ENCODE data around the gene IER3.
"Not testable (repeated sequence)": the region's sequence is repeated elsewhere in the genome, so short reads cannot be mapped to it uniquely, and the experiment has no call there.

Gene IER3

DNA sequence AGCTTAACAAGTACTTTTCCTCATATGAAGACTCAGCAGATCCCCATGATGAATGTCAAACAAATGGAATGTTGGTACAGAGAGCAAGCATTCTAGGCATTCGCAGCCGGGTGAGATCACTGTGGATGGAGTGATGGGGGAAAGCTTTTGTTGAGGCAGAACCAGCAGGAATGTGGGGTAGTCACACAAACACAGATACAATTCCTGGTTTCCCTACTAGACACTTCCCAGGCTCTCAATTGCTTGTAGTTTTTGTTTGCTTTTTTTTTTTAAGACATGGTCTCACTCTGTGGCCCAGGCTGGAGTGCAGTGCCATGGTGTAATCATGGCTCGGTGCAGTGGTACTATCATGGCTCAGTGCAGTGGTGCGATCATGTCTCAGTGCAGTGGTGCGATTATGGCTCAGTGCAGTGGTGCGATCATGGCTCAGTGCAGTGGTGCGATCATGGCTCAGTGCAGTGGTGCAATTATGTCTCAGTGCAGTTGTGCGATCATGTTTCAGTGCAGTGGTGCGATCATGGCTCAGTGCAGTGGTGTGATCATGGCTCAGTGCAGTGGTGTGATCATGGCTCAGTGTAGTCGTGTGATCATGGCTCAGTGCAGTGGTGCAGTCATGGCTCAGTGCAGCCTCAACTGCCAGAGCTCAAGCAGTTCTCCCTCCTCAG lies 15.4 kb upstream of the IER3 start:
- Histone ChIP-seq H3K4me3 (ENCODE audit: extremely low read depth, insufficient read depth, low read length, poor library complexity, severe bottlenecking) (no peak overlapping the region), H3K27ac (ENCODE audit: low read depth, low read length, severe bottlenecking) (peak overlapping the region; percentile 98), H3K36me3 (ENCODE audit: control insufficient read depth, insufficient read depth, low read length) (no peaks in the 10 kb centered on the region), H3K9me3 (ENCODE audit: control insufficient read depth, low read length) (no peaks in the 10 kb centered on the region), H3K4me1 (ENCODE audit: control insufficient read depth, insufficient read depth, low read length, poor library complexity, severe bottlenecking) (peaks cover 60% of the 10 kb centered on the region)
- 93 to 96% methylated on average over 8 of the region's 10 CpGs for WGBS, 2 experiments (ENCODE audit: insufficient coverage in 2 of 2)

DNA sequence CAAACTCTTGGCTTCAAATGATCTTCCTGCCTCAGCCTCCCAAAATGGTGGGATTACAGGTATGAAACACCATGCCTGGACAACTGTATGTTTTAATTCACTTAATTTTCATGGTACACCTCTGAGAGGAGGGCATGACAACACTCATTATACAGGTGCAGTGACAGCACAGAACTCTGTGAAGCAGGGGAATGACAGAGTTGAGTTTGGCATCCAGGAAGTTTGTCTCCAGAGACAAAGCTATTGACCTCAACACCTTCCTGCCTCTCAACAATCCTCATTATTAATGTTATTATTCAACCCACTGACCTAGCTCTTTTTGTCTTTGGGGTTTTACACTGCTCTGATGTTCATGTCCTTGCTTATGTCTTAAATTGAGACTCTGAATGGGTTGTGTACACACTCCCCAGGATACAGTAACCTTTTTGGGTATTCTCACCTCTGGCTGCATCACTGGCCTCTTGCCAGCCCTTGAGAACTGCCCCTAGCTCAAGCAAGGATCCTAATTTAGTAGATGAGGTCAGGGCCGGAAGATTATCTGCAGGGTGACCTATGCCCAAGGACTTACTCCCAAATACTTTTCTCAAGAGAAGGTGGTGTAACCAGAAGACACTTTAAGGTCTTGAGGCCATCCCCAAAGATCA lies 13.0 kb upstream of the IER3 start:
- WGBS, 2 experiments (ENCODE audit: insufficient coverage in 2 of 2), result 83 to 100% methylated on average over 1 of the region's 1 CpG
- no peak overlapping the region for H3K27ac ChIP-seq (ENCODE audit: low read depth, low read length, severe bottlenecking)
- H3K4me3 ChIP-seq (ENCODE audit: extremely low read depth, insufficient read depth, low read length, poor library complexity, severe bottlenecking), result no peak overlapping the region

DNA sequence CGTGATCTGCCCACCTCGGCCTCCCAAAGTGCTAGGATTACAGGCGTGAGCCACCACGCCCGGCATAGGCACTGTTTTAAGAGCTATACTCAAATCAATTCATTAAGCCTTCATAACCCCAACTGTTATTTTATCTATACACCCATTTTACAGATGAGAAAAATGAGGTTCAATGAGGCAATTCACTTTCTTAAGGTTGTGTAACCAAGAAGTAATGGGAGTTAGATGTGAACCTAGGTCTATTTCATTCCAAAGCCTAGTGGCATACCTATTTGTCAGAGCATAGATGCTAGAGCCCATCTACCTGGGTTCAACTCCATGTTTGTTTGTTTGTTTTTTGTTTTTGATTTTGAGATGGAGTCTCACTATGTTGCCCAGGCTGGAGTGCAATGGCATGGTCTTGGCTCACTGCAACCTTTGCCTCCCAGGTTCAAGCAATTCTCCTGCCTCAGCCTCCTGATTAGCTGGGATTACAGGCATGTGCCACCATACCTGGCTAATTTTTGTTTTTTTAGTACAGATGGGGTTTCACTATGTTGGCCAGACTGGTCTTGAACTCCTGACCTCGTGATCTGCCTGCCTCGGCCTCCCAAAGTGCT lies 12.2 kb upstream of the IER3 start:
- H3K4me1 ChIP-seq (ENCODE audit: control insufficient read depth, insufficient read depth, low read length, poor library complexity, severe bottlenecking), result peaks cover 52% of the 10 kb centered on the region
- not testable (repeated sequence) for H3K27ac ChIP-seq (ENCODE audit: low read depth, low read length, severe bottlenecking); H3K9me3 ChIP-seq (ENCODE audit: control insufficient read depth, low read length); H3K4me3 ChIP-seq (ENCODE audit: extremely low read depth, insufficient read depth, low read length, poor library complexity, severe bottlenecking); H3K36me3 ChIP-seq (ENCODE audit: control insufficient read depth, insufficient read depth, low read length)
- 100% methylated on average over 3 to 4 of the region's 7 CpGs for WGBS, 2 experiments (ENCODE audit: insufficient coverage in 2 of 2)

More for the DNA sequence above, 13.0 kb upstream of the IER3 start:
- Histone ChIP-seq H3K9me3 (ENCODE audit: control insufficient read depth, low read length) (no peaks in the 10 kb centered on the region), H3K36me3 (ENCODE audit: control insufficient read depth, insufficient read depth, low read length) (no peaks in the 10 kb centered on the region), H3K4me1 (ENCODE audit: control insufficient read depth, insufficient read depth, low read length, poor library complexity, severe bottlenecking) (peaks cover 49% of the 10 kb centered on the region)

DNA sequence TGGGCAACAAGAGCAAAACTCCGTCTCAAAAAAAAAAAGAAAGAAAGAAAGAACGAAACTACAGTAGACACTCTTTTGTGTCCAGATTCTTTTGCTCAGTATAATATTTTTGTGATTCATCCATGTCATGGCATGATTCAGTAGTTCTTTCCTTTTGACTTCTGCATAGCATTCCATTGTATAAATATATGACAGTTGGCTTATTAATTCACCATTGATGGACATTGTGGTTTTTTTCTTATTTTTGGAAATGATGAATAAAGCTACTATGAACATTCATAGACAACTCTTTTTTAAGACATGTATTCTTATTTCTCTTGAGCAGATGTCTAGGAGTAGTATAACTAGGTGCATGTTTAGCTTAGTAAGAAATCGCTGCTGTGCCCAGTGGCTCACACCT lies 10.3 kb upstream of the IER3 start:
- H3K4me1 ChIP-seq (ENCODE audit: control insufficient read depth, insufficient read depth, low read length, poor library complexity, severe bottlenecking), result peaks cover 37% of the 10 kb centered on the region
- WGBS, 2 experiments (ENCODE audit: insufficient coverage in 2 of 2), result 100% methylated on average over 1 to 2 of the region's 3 CpGs
- no peak overlapping the region for H3K27ac ChIP-seq (ENCODE audit: low read depth, low read length, severe bottlenecking)
- H3K36me3 ChIP-seq (ENCODE audit: control insufficient read depth, insufficient read depth, low read length), result no peaks in the 10 kb centered on the region
- no peaks in the 10 kb centered on the region for H3K9me3 ChIP-seq (ENCODE audit: control insufficient read depth, low read length)
- no peak overlapping the region for H3K4me3 ChIP-seq (ENCODE audit: extremely low read depth, insufficient read depth, low read length, poor library complexity, severe bottlenecking)

DNA sequence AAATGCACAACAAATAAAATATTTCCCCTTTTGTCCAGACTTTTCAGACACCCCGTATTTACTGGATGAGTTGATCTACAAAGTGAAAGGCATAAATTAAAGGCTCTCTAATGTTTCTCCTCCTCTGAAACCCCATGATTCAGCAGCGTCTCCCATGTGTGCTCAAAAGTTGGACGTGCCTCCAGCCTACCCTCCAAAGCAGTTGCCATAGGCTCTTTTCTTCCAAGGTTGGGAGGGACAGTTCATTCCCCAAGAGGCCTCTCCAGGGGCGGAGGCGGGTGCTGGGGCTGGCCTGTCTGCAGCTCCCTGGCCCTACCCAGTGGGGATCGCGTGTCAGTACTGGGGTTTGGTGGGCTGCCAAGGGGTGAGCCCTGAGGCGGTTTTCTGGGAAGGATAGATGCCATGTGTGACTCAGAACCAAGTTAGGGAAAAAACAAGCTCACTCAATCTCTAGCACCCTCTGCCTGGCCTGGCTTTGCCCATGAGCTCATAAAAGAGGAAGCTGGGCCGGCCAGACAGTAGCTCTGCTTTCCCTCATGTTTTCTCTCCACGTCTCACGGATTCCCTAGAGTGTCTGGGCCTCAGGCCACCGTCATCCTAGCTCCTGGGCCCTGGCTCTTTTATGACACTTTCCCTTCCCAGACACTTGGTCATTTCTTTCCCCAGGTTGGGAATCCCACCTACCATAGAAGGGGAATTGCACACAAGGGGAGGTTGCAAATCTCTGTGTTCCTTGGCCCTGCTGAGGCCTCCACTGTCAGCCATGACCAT lies 8.0 kb upstream of the IER3 start:
- Histone ChIP-seq H3K4me1 (ENCODE audit: control insufficient read depth, insufficient read depth, low read length, poor library complexity, severe bottlenecking) (peaks cover 41% of the 10 kb centered on the region), H3K4me3 (ENCODE audit: extremely low read depth, insufficient read depth, low read length, poor library complexity, severe bottlenecking) (no peak overlapping the region), H3K27ac (ENCODE audit: low read depth, low read length, severe bottlenecking) (peak overlapping the region; percentile 87), H3K9me3 (ENCODE audit: control insufficient read depth, low read length) (no peaks in the 10 kb centered on the region), H3K36me3 (ENCODE audit: control insufficient read depth, insufficient read depth, low read length) (no peaks in the 10 kb centered on the region)
- 87 to 89% methylated on average over 10 to 12 of the region's 12 CpGs for WGBS, 2 experiments (ENCODE audit: insufficient coverage in 2 of 2)

DNA sequence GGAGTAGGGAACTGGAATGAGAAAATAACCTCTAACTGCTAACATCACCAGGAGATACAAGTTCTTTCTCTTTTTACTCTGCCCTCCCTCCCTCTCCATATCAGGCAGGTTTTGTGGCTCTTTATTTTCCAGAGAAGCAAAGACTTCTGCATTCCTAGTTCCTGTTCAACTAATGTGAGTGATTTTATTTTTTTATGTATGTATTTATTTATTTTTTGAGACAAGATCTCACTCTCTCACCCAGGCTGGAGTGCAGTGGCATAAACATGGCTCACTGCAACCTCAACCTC lies 6.0 kb upstream of the IER3 start:
- no peak overlapping the region for H3K4me3 ChIP-seq (ENCODE audit: extremely low read depth, insufficient read depth, low read length, poor library complexity, severe bottlenecking)
- no peak overlapping the region for H3K27ac ChIP-seq (ENCODE audit: low read depth, low read length, severe bottlenecking)
- H3K9me3 ChIP-seq (ENCODE audit: control insufficient read depth, low read length), result no peaks in the 10 kb centered on the region
- peaks cover 41% of the 10 kb centered on the region for H3K4me1 ChIP-seq (ENCODE audit: control insufficient read depth, insufficient read depth, low read length, poor library complexity, severe bottlenecking)
- no peaks in the 10 kb centered on the region for H3K36me3 ChIP-seq (ENCODE audit: control insufficient read depth, insufficient read depth, low read length)

DNA sequence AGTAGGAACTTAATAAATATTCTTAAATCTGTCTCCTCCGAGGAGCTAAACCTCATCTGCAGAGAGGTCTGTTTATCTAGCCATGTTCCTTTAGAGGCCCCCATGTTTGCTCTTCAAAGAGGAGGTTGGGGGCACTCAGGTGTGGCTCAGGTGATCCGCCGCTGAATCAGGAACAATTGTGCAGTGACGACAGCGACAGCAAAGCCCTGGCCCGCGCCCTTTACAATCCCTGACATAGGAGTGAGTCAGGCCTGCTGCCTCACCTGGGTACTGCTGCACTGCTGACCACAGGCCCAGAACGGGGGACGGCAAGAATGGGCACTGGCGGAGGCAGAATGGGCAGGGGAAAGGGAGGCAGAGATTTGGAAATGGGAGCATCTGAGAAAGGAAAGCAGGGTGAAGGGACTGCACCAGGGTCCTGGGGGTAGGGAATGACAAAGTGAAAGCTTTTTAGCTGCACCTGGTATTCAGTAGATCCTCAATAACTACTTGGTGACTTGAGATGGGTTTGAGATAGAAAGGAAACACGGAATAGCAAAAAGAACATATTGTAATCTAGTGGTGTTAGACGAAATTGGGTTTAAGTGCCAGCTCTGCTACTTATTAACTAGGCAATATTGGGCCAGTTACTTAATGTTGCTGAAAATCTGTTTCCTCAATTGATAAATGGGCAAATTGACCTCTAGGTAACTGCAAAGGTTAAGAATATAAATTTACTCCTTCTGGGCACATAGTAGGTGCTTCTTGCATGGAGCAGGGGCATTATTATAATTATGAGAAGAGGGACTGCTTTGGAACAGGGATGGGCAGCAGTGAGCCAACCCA lies 5.4 kb upstream of the IER3 start:
- H3K4me1 ChIP-seq (ENCODE audit: control insufficient read depth, insufficient read depth, low read length, poor library complexity, severe bottlenecking), result peaks cover 42% of the 10 kb centered on the region
- H3K36me3 ChIP-seq (ENCODE audit: control insufficient read depth, insufficient read depth, low read length), result no peaks in the 10 kb centered on the region
- H3K27ac ChIP-seq (ENCODE audit: low read depth, low read length, severe bottlenecking), result no peak overlapping the region
- no peak overlapping the region for H3K4me3 ChIP-seq (ENCODE audit: extremely low read depth, insufficient read depth, low read length, poor library complexity, severe bottlenecking)
- 92 to 96% methylated on average over 11 to 12 of the region's 12 CpGs for WGBS, 2 experiments (ENCODE audit: insufficient coverage in 2 of 2)
- H3K9me3 ChIP-seq (ENCODE audit: control insufficient read depth, low read length), result no peaks in the 10 kb centered on the region

DNA sequence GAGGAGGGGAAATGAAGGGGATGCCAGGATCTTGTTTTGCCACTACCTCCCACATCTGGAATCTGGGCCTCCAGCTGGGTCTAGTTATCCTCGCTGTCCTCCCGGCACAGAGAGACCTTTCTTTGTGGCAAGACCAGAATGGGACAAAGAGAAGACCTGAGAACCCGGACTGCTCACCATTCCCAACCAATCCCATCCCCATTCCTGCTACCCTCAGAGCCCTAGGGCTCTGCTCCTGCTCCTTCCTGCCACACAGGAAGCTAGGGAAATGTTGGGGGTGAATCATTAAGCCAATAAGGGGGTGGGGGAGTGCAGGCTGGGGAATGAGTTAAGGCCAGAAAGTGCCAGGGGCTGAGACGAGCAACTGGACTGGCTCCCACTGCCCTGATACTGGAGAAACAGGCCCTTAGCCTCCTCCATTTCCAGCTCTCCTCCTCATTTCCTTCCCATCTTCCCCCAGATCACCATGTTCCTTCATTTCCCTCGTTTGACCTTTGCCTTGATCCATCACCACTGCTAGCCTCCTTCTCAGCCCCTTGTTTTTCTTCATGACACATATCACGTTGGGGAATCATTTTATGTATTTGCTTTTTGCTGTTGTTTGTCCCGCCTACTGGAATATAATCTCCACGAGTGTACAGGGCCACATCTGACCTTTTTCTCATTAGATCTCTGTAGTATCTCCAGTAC lies 4.6 kb upstream of the IER3 start:
- Histone ChIP-seq H3K9me3 (ENCODE audit: control insufficient read depth, low read length) (no peaks in the 10 kb centered on the region), H3K27ac (ENCODE audit: low read depth, low read length, severe bottlenecking) (peak overlapping the region; percentile 49), H3K36me3 (ENCODE audit: control insufficient read depth, insufficient read depth, low read length) (no peaks in the 10 kb centered on the region), H3K4me3 (ENCODE audit: extremely low read depth, insufficient read depth, low read length, poor library complexity, severe bottlenecking) (no peak overlapping the region), H3K4me1 (ENCODE audit: control insufficient read depth, insufficient read depth, low read length, poor library complexity, severe bottlenecking) (peaks cover 42% of the 10 kb centered on the region)
- WGBS, 2 experiments (ENCODE audit: insufficient coverage in 2 of 2), result 93 to 94% methylated on average over 3 to 6 of the region's 8 CpGs

DNA sequence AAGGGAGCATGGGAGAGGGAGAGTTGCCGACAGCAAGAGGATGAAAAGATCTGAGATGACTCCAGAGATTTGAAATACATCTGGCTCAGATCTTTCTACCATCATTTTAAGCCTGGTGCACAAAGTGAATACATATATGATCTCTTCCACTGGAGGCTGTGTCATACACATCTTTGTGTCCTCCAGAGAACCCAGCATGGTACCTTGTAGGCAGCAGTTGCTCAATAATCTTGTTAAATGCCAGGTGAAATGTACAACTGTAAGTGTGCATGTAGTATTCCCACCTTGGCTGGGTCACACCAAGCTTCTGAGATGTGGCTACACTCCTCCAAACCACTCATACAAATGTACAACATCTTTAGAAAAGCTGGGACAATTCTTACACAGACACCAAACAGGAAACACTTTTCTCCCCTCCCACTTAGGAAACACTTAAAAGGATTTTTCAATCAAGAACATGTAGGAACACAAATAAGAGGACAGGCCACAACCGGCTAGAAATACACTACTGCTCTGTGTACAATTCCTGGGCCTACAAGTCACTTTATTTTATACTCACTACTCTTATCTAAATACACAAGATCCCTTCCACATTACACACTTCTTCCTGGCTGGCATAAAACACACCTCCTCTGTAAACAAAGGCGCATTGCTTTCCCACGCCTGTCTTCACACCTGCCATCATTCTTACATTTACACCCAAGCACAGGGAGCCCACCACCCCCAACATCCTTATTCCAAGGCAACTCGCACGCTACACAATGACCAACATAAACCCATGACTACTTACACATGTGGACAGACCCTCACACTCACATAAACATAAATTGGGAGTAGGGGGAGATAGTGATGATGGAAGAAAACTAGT lies 3.8 kb upstream of the IER3 start:
- H3K27ac ChIP-seq (ENCODE audit: low read depth, low read length, severe bottlenecking), result peak overlapping the region; percentile 41
- no peak overlapping the region for H3K4me3 ChIP-seq (ENCODE audit: extremely low read depth, insufficient read depth, low read length, poor library complexity, severe bottlenecking)

More for the DNA sequence above, 3.8 kb upstream of the IER3 start:
- Histone ChIP-seq H3K4me1 (ENCODE audit: control insufficient read depth, insufficient read depth, low read length, poor library complexity, severe bottlenecking) (peaks cover 42% of the 10 kb centered on the region), H3K9me3 (ENCODE audit: control insufficient read depth, low read length) (no peaks in the 10 kb centered on the region), H3K36me3 (ENCODE audit: control insufficient read depth, insufficient read depth, low read length) (peaks cover 8% of the 10 kb centered on the region)
- 95% methylated on average over 2 to 4 of the region's 6 CpGs for WGBS, 2 experiments (ENCODE audit: insufficient coverage in 2 of 2)

Measured in mesodermal cell (in vitro differentiated cells).